ENCODE data around the gene ALOXE3.

The ALOXE3 gene

DNA sequence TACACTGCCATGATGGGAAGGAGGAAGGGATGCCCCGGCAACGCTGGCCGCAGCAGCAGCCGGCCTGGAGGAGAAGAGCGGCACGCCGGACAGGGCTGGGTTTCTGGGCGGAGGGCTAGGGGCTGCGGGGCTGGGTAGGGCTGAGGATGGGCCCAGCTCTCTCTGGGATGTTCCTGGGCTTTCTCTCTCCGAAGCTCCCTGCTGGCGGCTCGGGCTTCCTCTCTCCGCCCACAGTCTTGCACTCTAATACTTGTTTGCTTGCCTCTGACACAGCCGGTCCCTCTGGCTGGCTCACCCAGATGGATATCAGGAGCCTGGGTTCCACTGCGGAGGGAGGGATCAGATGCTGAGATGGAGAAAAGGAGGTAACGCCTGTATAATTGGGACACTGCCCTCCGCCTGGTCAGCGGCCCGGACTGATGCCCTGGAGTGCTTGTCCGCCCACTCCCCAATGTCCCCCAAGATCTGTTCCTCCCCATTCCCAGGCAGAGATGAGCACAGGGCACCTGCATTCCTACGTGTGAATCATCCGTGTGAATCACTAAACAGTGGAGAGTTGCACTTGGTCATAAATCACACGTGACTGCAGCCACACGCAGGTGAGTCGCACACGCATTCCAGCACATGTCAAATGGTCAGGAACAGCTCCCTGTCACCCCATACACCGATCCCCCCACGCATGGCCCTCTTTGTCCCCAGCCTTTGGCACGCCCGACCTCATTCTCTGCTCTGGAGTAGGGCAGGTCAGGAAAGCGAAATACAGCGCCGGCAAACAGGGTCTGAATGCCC, at the start of gene ALOXE3:
Gene ALOXE3 (minus strand): TSS at position 535 of the 789 bp plus-strand sequence. CDS start 524 bp downstream, at position 11.
- no peak for DNase-seq

DNA sequence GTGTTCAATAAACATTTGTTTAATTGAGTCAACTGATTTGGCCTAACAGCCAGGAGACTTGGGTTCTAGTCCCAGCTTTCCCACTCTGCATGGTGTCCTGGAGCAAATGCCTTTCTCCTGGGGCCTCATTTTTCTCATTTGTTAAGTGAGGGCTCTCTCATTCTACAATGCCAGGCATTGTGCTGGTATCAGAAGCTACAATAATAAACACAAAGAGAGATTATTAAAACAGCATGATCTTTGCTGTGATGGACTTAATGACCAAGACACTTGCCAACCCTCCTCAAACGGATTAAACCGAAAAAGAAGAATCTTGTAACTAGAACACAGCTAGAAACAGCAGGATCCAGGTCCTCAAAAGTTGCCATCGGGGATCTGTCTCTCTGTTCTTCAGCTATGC, 49.2 kb upstream of the ALOXE3 start:
- no peak for DNase-seq

DNA sequence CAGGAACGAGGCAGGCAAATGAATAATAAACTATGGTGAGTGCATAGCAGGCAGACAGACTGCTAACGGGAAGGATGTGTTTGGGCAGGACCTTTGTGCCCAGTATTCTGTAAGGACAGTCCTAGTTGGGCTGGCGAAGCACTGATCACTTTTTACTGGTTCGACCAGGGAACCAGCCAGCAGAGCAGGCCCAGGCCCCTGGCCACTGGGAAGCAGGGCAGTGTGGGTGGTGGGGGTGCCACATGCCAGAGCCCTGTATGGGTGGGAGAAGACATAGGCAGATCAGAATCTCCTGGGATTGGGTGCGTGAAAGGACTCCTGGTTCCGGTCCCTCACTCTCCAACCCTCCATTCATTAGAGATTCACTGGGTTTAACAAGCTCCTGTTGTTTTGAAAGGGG, 48.4 kb upstream of the ALOXE3 start:
- no peak for DNase-seq

DNA sequence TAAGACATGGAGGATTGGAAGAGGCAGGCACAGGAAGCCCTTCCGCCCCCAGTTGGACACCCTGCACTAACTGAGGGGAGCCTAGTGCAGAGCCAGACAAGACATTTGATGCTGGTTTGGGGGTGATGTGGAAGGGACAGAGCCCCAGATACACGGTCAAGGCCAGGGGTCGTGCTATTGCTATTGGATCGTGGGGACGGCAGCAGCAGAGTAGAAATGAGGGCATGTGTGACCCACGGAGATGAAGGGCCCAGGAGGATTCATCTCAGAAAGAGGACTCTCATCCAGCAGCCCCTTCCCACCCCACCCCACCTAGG, 46.5 kb upstream of the ALOXE3 start:
- no peak for DNase-seq

DNA sequence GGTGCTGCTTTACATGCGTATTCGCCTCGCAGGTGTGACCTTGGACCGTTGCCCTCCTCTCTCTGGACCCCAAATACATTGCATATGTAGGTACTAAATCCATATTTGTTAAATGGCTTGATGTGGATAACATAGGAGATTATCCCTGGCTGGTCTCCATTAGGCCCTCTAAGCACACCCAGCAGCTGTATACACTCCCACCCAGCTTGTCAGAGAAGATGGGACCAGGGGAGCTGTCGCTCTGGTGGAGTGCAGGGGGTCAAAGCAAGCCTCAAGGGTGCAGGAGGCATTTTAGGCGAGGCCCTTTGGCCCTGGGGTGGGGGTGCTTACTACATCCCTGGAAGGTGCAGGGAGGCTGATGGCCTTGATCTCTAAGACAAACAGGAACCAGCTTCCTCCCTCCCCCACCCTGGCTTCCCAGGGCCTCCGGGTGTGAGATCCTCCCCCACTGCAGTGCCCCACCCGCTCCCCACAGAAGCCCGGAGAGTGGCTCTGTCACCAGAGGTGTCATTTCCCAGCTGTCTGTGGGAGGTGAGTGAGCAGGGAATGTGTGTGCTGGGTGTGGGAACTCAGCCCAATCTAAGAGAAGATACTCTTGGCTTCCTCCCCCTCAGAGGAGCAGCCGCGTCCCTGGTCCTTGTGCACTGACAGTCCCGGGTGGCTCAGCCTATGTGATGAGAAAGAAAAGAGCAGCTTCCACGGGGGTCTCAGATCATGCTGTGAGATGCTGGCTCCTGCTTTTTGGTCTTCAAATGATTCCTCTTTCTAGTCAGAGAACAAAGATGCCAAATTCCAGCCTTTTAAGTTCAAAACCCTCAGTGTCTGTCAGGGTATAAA, 45.9 kb upstream of the ALOXE3 start:
- no peak for DNase-seq

DNA sequence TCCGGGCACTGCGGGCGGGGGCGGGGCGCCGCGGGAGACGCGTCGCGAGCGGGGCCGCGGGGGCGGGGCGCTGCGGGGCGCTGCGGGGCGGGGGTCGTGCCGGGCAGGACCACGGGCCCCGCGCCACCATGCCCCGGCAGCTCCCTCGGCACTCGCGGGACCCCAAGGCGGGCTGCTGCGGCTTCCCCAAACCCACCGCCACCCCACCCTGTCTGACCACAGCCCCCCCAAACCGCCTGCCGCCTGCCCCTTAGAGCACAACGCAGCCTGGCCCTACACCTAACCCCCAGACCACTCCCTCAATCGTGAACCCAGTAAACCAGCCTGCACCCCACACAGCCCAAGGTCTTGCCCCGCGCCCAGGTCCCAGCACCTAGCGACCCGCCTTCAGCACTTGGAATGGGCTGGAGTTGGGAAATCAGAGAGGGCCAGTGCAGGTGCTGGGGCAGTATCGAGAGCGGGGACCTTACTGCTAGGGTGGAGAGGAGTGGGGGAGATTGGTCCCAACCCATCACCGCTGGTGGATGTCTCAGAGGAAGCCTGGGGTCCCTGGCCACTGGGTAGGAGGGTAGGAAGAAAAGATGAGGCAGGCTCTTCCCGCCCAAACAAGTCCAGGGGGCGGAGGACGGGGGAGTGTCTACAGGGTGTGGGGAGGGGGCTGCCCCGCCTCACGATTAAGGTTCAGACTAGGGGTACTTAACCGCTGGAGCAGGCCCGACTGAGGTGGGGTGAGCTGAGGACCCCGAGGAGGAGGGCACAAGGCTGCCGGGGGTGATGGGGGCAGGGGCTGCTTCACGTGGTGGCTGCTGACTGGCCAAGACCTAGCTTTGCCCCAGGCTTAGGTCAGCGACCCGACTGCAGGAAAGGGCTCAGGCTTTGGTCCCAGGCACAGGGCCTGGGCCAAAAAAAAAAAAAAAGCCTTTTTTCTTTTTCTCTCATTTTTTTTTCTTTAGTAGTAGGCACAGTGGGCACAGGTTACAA, 45.0 kb upstream of the ALOXE3 start:
- no peak for DNase-seq

DNA sequence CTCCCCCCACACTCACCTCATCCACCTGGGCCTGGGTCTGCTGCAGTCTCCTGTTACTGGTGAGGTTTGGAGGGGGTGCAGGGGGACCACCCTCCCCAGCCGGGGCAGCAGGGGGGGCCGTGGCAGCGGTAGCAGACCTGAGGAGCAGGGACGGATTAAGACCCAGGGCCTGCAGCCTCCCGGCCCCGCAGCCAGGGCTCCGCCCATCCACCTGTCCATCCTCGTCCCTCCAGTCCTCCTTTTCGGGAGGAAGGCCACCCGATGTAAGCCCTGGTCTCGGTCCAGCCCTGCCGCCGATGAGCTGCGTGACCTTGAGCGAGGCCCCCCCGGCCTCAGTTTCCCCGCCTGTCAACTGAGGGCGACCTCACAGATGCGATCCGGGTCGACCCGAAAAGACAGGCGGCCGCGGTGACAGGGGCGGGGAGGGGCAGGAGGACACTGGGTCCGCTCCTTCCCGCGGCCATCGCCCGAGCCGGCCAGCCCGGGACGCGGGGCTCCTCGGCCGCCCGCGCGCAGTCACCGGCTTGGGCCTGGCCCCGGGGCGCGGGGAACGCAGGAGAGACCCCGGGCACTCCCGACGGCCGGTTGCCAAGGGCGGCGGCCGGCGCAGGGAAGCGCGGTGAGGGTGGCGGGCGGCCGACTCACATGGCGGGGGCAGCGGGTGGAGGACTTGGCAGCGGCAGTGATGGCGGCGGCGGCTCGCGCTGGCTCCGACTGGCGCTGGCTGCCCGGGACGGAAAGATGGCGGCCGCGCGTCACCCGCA, 44.1 kb upstream of the ALOXE3 start, which contains the start of gene VAMP2:
Gene VAMP2 (minus strand): TSS at position 716 of the 764 bp plus-strand sequence. CDS start 69 bp downstream, at position 647.
- peak; percentile 30 to 70 for DNase-seq

DNA sequence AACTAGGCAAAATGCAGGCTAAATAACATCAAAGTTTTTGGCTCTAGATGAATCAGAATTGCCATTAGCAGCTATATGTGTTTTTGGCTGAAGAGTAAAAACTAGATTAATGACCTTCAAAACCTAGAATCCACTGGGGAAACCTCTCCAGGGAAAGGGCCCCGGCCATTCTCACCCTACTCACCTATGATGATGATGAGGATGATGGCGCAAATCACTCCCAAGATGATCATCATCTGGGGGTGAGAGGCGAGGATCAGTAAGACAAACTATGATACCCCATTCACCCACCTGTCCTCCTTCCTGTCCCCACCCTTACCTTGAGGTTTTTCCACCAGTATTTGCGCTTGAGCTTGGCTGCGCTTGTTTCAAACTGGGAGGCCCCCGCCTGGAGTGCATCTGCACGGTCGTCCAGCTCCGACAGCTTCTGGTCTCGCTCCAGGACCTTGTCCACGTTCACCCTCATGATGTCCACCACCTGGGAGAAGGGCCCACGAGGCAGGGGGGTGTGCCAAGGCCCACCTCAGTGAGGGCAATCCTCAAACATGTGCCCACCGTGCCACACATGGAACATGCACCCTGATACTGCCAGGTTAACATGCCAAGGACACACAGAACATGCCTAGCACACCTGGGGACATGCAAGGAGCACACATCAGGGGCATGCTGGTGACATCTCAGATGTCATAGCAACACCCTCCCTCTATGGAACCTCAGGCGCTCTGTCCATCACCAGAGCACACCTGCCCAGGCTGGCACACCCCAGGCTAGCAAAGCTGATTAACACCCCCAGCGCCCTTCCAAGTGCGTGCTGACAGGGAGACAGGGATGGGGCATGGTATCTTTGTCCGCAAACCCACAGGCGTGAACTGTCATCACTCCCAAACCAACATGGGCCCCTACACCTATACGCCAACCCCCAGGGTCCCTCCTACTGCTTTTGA, 43.2 kb upstream of the ALOXE3 start:
- no peak for DNase-seq

DNA sequence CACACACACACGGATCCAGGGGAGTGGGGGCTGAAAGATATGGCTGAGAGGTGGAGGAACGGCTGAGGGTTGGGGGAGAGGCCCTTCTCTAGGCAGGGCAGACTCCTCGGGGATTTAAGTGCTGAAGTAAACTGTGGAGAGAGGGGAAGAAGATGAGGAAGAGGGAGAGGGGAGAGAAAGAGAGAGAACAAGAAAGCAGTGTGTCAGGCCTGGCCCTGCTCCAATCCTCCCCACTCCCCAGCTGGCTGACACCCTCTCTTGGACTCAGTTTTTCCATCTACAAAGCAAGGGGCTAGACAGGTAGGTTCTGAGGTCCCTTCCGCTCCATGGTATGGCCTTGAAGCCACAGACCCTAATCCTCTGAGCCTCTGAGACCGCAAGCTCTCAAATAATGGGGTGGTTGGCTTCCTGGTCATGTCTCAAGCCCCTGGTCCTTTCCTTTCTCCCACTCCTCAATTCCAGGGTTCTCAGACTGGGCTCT, 42.5 kb upstream of the ALOXE3 start:
- no peak for DNase-seq

DNA sequence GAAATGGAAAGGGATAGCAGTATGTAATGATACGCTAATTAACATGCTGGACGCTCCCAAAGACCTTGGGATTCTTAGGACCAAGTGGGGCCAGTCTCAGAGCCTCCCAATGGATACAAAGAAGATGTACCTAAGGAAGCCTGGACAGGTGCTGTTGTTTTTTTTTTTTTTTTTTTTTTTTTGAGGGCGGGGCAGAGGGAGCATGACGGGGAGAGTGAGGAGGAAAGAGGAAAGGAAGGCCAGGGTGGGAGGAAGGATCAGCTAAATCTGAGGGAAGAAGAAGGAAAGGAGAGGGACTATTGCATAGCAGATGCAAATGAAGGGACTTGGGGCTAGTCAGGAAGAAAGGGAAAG, 41.9 kb upstream of the ALOXE3 start:
- DNase-seq: no peak

DNA sequence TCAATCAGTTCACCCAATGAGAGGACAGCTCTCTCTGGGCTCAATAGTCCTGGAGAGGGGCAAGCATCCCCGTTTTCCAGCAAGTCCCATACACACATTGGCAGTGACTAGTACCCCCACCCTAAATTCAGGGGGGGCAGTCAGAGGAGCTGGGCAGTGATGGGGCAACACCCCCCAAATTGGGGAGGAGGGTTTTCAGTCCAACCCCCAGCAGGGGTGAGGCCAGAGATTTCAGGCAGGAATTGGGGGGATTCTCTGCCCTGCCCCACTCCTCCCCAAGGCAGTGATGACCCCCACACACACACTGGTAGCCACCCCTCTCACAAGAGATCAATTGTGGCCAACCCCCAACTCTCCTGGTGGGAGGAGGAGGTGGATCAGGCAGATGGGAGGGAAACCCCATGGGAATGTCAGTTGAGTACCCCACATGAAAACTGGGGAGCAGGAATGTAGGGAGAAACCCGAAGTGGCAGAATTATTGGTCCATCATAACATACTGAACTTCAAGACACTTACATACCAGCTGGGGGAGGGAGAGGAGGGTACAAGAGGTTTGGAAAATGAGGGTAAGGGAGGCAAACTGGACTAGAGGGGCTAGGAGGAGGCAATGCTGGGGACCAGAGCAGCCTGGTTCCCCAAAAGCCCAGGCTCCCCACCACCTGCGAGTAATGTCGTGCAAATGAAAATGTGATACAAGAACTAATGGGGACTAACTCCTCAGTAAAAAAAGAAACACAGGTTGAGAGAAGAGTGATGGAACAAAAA, 41.3 kb upstream of the ALOXE3 start:
- DNase-seq: no peak

DNA sequence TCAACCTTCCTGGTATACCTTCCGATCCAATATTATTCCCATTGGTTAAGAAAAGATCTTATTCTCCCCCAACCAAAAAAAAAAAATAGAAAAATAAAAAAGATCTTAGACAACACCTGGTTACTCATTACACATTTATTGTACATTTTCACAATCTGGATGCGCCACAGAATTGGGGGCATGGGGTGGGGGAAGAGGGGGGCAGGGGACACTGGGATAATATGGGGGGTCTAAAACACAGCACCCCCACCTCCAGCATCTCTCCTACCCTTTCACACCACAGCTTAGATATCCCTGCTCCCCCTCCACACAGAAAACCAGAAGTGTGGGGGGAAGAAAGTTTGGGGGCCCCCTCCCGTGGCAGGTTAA, 40.7 kb upstream of the ALOXE3 start:
- DNase-seq: no peak

DNA sequence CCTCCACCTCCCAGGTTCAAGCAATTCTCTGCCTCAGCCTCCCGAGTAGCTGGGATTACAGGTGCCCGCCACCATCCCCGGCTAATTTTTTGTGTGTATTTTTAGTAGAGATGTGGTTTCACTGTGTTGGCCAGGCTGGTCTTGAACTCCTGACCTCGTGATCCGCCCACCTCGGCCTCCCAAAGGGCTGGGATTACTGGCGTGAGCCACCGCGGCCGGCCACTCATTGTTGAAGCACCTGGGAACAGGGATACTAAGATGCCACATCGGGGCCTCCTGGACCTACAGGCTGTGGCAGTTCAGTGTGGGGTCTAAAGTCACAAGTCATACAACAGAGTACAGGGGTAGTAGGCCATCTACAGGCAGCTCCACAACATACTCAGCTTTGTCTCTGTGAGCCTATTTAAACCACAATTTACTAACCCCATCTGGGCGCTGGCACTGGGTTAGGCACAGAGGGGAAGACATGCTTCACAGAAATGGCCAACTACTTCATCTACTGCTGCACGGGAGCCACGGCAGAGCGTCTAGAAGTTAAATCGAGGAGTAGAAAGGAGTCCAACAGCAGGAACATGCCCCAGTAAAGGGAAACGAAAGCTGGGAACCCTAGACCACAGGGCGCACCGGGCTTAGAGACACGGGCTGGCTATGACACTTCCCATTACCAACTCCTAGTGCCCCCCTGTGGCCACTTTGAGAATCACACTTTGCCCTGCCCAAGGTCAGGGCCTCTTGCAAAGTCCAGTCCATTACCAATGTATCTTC, 40.1 kb upstream of the ALOXE3 start:
- DNase-seq: peak; percentile 50 to 74

DNA sequence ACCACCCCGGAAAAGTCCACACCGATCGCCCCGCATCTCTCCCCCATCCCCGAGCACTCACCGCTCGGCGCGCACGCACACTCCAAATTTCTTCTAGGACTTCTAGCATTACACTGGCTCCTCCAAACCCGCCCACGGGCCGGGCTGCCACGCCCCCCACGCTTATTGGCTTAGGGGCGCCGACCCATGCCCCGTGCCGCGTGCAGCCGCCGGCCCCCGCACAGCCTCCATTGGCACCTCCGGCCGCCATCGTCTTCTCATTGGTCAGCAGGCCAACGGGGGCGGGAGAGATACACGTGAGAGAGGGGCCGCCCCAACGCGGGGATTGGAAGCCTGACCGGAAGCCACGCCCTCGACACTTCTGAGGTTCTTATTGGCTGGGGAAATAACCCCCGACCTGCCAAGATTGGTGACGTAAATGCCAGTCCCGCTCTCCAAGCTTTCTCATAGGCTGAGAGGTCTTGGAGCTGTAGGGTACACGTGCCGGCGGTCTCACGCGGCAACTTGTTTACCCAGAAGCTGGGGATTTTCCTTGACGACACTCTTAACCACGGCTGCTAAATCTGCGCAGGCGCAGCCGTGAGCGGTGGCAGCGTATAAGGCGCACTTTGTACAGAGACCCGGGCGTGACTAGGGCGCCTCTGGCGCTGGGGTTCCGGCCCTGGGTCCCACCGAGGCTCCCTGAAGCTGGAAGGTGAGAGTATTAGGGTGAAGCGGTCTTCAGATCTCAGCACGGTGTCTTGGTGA, 38.1 kb upstream of the ALOXE3 start:
- DNase-seq: peak; percentile 98 to 99

DNA sequence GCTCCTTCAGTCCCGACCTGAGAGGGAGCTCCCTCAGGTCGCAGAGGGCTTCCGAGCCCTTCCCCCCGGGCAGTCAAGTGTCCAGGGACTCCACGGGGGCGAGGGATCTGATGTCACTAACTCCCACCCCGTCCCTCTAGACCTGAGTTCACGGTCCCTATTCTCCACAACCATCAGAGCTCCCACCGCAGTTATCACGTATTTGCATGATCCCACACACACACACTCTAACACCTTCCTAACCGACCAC, 37.6 kb upstream of the ALOXE3 start:
- DNase-seq: no peak

DNA sequence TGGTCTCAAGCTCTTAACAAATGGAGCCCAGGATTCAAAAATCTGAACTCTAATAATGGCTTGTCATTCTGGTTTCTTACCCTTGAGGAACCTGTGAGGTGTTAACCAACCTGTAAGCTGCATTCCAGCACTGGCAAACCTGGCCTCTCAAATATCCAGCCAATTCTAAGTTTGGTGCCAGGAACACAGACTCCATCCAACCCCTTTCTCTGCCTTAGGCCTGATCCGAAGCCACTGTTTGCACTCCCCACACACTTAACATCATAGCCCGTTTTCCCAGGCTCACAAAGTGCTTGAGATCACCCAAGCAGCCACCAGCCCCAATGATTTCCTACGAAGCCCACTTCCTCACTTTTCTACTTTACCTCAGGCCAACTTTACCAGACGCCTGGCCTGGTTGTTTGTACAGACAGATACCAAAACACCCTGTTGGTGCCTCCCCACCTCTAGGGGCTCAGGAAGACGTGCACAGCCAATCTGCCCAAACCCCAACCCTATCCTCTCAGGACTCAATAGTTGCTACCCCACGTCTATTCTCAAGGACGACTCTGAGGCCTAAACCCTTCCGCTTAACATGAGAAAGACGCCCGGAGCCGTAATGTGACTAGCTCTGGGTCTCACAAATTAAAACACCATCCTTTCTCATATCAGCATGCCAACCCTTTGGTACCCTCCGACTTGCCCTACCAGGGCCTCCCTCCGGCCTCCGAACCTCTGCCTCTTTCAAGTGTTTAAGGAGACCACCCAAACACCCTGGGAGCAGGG, 37.1 kb upstream of the ALOXE3 start:
- DNase-seq: no peak

DNA sequence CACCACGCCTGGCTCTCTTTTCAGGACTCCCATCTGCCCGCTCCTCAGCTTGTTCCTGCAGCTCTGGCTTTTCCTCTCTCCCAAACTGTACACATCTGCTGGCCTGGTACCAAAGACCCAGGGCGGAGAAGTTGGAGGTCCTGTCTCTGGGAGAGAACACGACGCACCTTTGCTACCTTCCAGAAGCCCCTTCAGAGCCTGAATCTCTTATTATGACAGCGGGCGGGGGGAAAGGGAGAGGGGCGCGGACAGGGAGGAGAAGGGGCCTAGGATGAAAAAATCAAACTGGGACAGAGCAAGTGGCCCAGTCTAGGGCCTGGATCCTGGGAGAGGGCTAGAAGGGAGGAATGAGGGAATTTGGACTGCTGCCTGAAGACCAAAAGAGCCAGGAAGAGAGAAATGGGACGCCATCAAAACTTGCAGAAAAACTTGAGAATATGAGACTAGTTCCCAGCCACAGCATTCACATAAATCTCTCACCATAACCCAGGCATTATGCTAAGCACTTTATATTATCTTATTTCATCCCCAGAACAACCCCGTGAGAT, 36.4 kb upstream of the ALOXE3 start:
- no peak for DNase-seq
